Measurements from ENCODE around the gene KLF13. TPM values are rescaled to one million over a fixed set of nuclear protein-coding genes. Genes with fewer than 3 reads are reported as not detected.

KLF13 gene
- total RNA-seq, 1 donor from 2014 or later: 248 TPM

GRCh38 chr15:31330111-31330785 is 3.6 kb downstream of the KLF13 start:
- intact Hi-C loops (cut with micrococcal nuclease): loop anchor here (1.0 kb wide), 1 partner anchor 8 kb away; no protein-coding TSS in a partner anchor

- intact Hi-C loops (cut with micrococcal nuclease): loop anchor here (1.0 kb wide), 1 partner anchor 7 kb away; no protein-coding TSS in a partner anchor
Measured at GRCh38 chr15:31330836-31331235, 4.2 kb downstream of the KLF13 start.

- intact Hi-C loops (cut with micrococcal nuclease): no loop called here
Measured at GRCh38 chr15:31331389-31331788, 4.8 kb downstream of the KLF13 start.

GRCh38 chr15:31332020-31332680 is 5.5 kb downstream of the KLF13 start:
- intact Hi-C loops (cut with micrococcal nuclease): no loop called here

GRCh38 chr15:31332681-31333071 is 6.0 kb downstream of the KLF13 start:
- intact Hi-C loops (cut with micrococcal nuclease): no loop called here

- intact Hi-C loops (cut with micrococcal nuclease): no loop called here
Measured at GRCh38 chr15:31333119-31333518, 6.5 kb downstream of the KLF13 start.

GRCh38 chr15:31333820-31334219 is 7.2 kb downstream of the KLF13 start:
- intact Hi-C loops (cut with micrococcal nuclease): no loop called here

- intact Hi-C loops (cut with micrococcal nuclease): no loop called here
Measured at GRCh38 chr15:31335989-31336592, 9.5 kb downstream of the KLF13 start.

GRCh38 chr15:31336593-31337295 is 10.1 kb downstream of the KLF13 start:
- intact Hi-C loops (cut with micrococcal nuclease): no loop called here

GRCh38 chr15:31337352-31338031 is 10.9 kb downstream of the KLF13 start:
- intact Hi-C loops (cut with micrococcal nuclease): loop anchor here (1.0 kb wide), 2 partner anchors 7 to 9 kb away; no protein-coding TSS in a partner anchor

GRCh38 chr15:31338318-31338878 is 11.8 kb downstream of the KLF13 start:
- intact Hi-C loops (cut with micrococcal nuclease): loop anchor here (1.0 kb wide), 2 partner anchors 8 kb away; no protein-coding TSS in a partner anchor

- intact Hi-C loops (cut with micrococcal nuclease): loop anchor here (1.0 kb wide), 2 partner anchors 7 to 9 kb away; no protein-coding TSS in a partner anchor
Measured at GRCh38 chr15:31338879-31339557, 12.4 kb downstream of the KLF13 start.

- intact Hi-C loops (cut with micrococcal nuclease): no loop called here
Measured at GRCh38 chr15:31339558-31339895, 12.9 kb downstream of the KLF13 start.

GRCh38 chr15:31340047-31340446 is 13.4 kb downstream of the KLF13 start:
- intact Hi-C loops (cut with micrococcal nuclease): no loop called here

- intact Hi-C loops (cut with micrococcal nuclease): no loop called here
Measured at GRCh38 chr15:31340592-31340991, 14.0 kb downstream of the KLF13 start.

- intact Hi-C loops (cut with micrococcal nuclease): no loop called here
Measured at GRCh38 chr15:31341071-31341470, 14.4 kb downstream of the KLF13 start.

- intact Hi-C loops (cut with micrococcal nuclease): loop anchor here (1.0 kb wide), 1 partner anchor 13 kb away; no protein-coding TSS in a partner anchor
Measured at GRCh38 chr15:31341496-31342195, 15.0 kb downstream of the KLF13 start.

GRCh38 chr15:31342381-31342780 is 15.7 kb downstream of the KLF13 start:
- intact Hi-C loops (cut with micrococcal nuclease): loop anchor here (1.0 kb wide), 1 partner anchor 14 kb away; no protein-coding TSS in a partner anchor
